CD4-positive, alpha-beta T cell treated with Interleukin-6 for 4 hours (primary cell): Measurements from ENCODE around the gene LRRC45.

Experiments
- DNase-seq: peaks from one replicate; pipeline ENCODE4 v3.0.0-alpha.2; 2020; ENCODE audit warnings: mixed read lengths

LRRC45 gene

GRCh38 chr17:82065638-82066303 lies 42.7 kb downstream of the LRRC45 start, which contains the start of gene DUS1L:
Gene DUS1L (minus strand): TSS chr17:82065804. CDS start chr17:82065059, 745 bp downstream.
- DNase-seq = peak; percentile 74

- no peak for DNase-seq
These were observed 47.5 kb downstream of the LRRC45 start for GRCh38 chr17:82070611-82071010.

- DNase-seq = no peak
These were observed 49.7 kb downstream of the LRRC45 start for GRCh38 chr17:82072827-82073226.

DNA sequence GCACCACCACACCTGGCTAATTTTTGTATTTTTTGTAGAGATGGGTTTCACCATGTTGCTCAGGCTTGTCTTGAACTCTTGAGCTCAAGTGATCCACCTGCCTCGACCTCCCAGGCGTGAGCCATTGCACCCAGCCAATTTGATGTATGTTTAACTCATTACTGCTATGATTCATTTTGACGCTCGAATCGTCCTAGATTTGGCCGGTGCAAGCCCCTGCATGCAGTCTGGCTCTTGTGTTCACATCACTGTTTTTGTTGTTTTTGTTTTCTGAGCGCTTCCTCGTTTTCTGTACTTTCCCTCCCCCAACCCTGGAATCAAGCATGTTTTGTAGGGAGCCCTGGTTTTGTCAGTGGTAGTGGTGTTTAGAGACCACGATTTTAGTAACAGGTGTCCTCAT lies 50.3 kb downstream of the LRRC45 start:
- no peak for DNase-seq

DNA sequence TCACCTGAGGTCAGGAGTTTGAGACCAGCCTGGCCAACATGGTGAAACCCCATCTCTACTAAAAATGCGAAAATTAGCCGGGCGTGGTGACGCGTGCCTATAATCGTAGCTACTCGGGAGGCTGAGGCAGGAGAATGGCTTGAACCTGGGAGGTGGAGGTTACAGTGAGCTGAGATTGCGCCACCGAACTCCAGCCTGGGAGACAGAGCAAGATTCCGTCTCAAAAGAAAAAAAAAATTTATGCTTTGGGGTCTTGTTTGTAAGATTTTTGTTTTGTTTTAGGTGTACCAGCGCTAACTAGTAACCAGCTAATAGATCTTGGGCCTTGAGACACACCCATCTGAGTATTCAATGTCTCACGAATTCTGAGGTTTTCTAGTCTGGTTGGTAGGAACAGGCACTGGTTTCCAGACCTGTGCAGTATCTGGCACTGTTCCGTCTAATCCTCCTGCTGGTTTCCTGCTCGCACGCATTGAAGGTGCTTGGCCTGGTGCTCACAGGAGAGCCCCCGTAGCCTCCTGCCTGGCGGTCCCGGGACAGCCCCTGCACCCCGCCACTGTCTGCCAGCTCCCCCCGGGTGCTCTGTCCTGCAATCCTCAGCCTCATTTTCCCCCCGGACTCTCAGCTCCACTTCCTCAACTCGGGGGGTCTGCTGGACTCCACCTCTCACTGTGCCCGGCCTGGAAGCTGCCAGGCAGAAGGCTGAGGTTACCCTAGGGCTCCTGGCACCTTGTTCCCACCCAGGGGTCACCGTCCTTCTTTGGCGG lies 53.1 kb downstream of the LRRC45 start:
- no peak for DNase-seq

- DNase-seq = peak; percentile 1
These were observed 53.9 kb downstream of the LRRC45 start for GRCh38 chr17:82076785-82077591.

DNA sequence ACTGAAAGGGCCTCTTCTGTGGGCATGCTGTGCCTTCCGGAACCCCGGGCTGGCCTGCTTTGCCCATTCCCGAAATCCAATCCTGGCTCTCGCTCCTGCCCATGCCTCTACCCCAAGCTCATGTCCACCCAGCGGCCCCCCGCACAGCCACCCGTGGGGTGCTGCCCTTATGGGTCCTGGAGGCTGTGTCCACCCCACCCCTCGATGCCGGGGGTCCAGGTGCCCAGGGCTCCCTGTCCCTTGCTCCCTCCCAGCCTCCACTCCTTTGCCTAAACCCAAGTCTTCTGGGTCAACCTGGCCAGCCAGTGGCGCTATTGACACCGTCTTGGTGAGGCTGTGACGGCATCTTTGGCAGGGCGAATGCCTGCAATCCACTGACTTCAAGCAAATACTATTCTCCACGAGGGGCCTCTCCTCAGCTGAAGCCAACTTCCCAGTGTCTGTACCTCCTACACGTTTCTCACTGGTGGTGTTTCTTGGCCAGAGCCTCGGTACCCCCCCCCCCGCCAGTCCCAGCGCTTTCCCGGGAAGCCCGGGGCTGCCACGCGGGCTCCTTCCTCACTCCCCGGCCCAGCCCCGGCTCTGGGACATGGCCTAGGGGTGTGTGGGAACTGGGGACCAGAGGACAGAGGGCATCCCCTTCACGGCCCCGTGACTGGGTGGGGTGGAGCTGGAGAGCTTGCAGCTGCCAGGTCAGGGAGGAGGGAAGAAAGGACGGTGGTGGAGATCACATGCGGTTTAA lies 54.7 kb downstream of the LRRC45 start:
- peak; percentile 0 for DNase-seq

DNA sequence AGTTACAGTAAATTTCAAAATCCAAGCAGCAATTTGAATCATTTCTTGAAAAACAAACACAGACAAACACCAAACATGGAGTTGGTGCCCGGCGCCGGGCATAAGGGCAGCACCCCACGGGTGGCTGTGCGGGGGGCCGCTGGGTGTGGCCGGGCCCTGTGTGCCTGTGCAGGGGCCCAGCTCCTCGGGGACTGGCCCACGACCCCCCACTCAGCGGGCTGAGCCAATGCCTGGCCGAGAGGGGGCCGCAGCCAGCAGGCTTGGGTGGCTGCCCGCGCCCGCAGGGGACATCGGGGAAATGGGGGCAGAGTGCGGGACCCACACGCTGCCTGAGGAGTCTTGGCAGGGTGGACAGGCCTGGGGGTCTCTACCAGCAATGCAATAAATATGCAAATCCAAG lies 55.3 kb downstream of the LRRC45 start:
- no peak for DNase-seq

DNA sequence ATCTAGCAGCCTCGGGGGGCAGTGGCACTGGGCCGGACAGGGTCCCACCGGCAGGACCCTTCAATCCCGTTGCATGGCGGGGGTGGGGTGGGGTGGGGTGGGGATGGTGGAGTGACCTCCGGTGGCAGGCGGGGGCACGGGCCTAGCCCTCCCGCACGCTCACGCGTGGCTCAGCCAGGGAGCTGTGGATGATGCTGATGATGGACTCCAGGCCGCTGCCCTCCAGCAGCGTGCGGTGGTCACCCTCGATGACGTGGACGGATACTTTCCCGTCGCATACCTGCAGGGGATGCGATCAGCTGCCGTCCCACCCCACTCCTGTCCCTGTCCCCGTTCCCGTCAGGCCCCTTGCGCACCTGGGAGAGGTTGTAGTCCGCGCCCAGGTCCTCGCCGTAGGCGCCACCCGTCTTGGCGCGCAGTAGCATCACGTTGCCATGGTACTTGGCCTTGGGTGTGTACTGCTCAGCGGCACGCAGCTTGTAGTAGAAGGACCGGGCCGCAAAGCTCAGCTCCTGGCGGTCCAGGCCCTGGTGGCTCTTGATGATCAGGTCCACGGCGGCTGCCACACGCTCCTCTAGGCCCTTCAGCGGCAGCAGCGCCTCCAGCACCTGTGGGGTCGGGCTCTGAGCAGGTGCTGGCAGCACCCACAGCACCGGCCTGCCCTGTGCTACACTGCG lies 56.0 kb downstream of the LRRC45 start:
- peak; percentile 0 for DNase-seq

GRCh38 chr17:82080048-82080788 lies 57.1 kb downstream of the LRRC45 start:
- peak; percentile 1 for DNase-seq
